Endothelial cell of umbilical vein (primary cell): Measurements from ENCODE around the gene AASDHPPT. TPM values are rescaled to one million over a fixed set of nuclear protein-coding genes. Genes with fewer than 3 reads are reported as not detected.

Experiments used
- BruUV-seq: library from RNA; stranded (reverse); fragments of 400-500 nt; replicated peaks from 2 replicates; lab custom pipeline; 2021; lab: Mats Ljungman, UMichigan
- CTCF ChIA-PET: fragments of 300-600, 350-600 bp; sonication (Branson Sonifier 250); formaldehyde crosslinking; loops from one replicate; lab custom pipeline; 2021; ENCODE audit warnings: antibody characterized with exemption, inconsistent platforms; lab: Charles Lee
- POLR2A ChIA-PET: fragments of 300-600, 350-600 bp; sonication (Branson Sonifier 250); formaldehyde crosslinking; loops from one replicate; lab custom pipeline; 2021; ENCODE audit warnings: antibody characterized with exemption, inconsistent platforms; lab: Charles Lee
- DNase-seq: peaks from one replicate; pipeline ENCODE4 v3.0.0-alpha.2; 2011; ENCODE audit warnings: low read depth, low spot score
- FAIRE-seq: peaks from 2 replicates; lab custom pipeline; 2011; peaks lifted over from hg19 to GRCh38; lab: Jason Lieb, UNC
- H2AFZ ChIP-seq: 2 replicates; pipeline ENCODE4 v1.6.0; 2012; ENCODE audit warnings: low read depth, low read length, control low read depth, inconsistent platforms
- H3K27ac ChIP-seq: 2 replicates; pipeline ENCODE4 v1.5.1; 2011; ENCODE audit warnings: low read depth, mild to moderate bottlenecking, control low read depth, low read length, moderate library complexity; ENCODE audit not compliant: insufficient read depth
- H3K27me3 ChIP-seq, 2 experiments: 2 replicates each; pipeline versions ENCODE4 v1.6.0 to v1.6.1; 2011; ENCODE audit warnings: low read length in 2 of 2, mixed read lengths in 1 of 2; ENCODE audit not compliant: control insufficient read depth in 2 of 2, insufficient read depth in 2 of 2
- H3K36me3 ChIP-seq, 2 experiments: 2 replicates in 1 of 2; 3 replicates in 1 of 2; pipeline ENCODE4 v1.5.1; 2011; ENCODE audit warnings: low read length in 2 of 2, mild to moderate bottlenecking in 1 of 2, moderate library complexity in 1 of 2; ENCODE audit not compliant: control insufficient read depth in 2 of 2, insufficient read depth in 2 of 2; ENCODE audit errors: extremely low read depth in 1 of 2
- H3K4me1 ChIP-seq: 3 replicates; pipeline ENCODE4 v1.5.1; 2011; ENCODE audit warnings: mild to moderate bottlenecking, low read length; ENCODE audit not compliant: control insufficient read depth, insufficient read depth; ENCODE audit errors: extremely low read depth
- H3K4me2 ChIP-seq: 2 replicates; pipeline ENCODE4 v1.6.1; 2011; ENCODE audit warnings: low read length, control low read depth, mixed read lengths; ENCODE audit not compliant: insufficient read depth
- H3K4me3 ChIP-seq, 3 experiments: fragments of 200-600 bp in 1 of 3; sonication (generic), shearing (Covaris generic) in 1 of 3; replicated peaks in 1 of 3; 2 replicates each; pipeline ENCODE4 v1.5.1; 2011 to 2016; ENCODE audit warnings: control low read depth in 3 of 3, low read length in 3 of 3, mild to moderate bottlenecking in 2 of 3, inconsistent platforms in 1 of 3, low read depth in 1 of 3, moderate library complexity in 1 of 3; ENCODE audit not compliant: insufficient read depth in 1 of 3
- H3K79me2 ChIP-seq: 2 replicates; pipeline ENCODE4 v1.6.0; 2012; ENCODE audit warnings: low read length, inconsistent platforms; ENCODE audit not compliant: control insufficient read depth, insufficient read depth
- H3K9ac ChIP-seq: replicated peaks from 2 replicates; pipeline ENCODE3; 2011; ENCODE audit warnings: low read length, control low read depth; ENCODE audit not compliant: insufficient read depth; ENCODE audit errors: extremely low read depth
- H3K9me1 ChIP-seq: replicated peaks from 3 replicates; pipeline ENCODE4 v1.6.0; 2011; ENCODE audit warnings: mild to moderate bottlenecking, low read length; ENCODE audit not compliant: control insufficient read depth, insufficient read depth; ENCODE audit errors: extremely low read depth
- H3K9me3 ChIP-seq: replicated peaks from 2 replicates; pipeline ENCODE4 v1.5.1; 2012; ENCODE audit warnings: low read length, inconsistent platforms; ENCODE audit not compliant: control insufficient read depth, insufficient read depth
- H4K20me1 ChIP-seq: replicated peaks from 2 replicates; pipeline ENCODE3; 2011; ENCODE audit warnings: mild to moderate bottlenecking, low read length; ENCODE audit not compliant: control insufficient read depth, insufficient read depth; ENCODE audit errors: extremely low read depth
- EZH2 ChIP-seq: IDR thresholded peaks from 2 replicates; pipeline ENCODE4 v1.6.1; 2012; ENCODE audit warnings: borderline replicate concordance, low read depth, mild to moderate bottlenecking, moderate library complexity, low read length, inconsistent platforms; ENCODE audit not compliant: severe bottlenecking
- FOS ChIP-seq: IDR thresholded peaks from 2 replicates; pipeline ENCODE4 v1.6.1; 2011; ENCODE audit warnings: mild to moderate bottlenecking, low read length, moderate library complexity, borderline replicate concordance; ENCODE audit not compliant: insufficient read depth
- JUN ChIP-seq: IDR thresholded peaks from 2 replicates; pipeline ENCODE4 v1.6.1; 2011; ENCODE audit warnings: borderline replicate concordance, low read depth; ENCODE audit not compliant: insufficient read length, insufficient read depth
- MYC ChIP-seq: IDR thresholded peaks from one replicate; pipeline ENCODE4 v1.6.1; 2011; ENCODE audit warnings: mild to moderate bottlenecking, low read depth, low read length
- POLR2A ChIP-seq: IDR thresholded peaks from 2 replicates; pipeline ENCODE4 v1.6.1; 2012; ENCODE audit warnings: low read depth, mild to moderate bottlenecking, control low read depth, low read length
- POLR2AphosphoS5 ChIP-seq: IDR thresholded peaks from 2 replicates; pipeline ENCODE4 v1.6.1; 2012; ENCODE audit warnings: low read depth, mild to moderate bottlenecking, control low read depth, low read length, moderate library complexity; ENCODE audit not compliant: insufficient read depth
- dilution Hi-C: fragments of 300-500 bp; cut with MboI; formaldehyde crosslinking; loops from one replicate; pipeline ENCODE4 v1.15.0; 2019; ENCODE audit warnings: low sequenced_read_pairs; ENCODE audit not compliant: extremely low pct_ligation_motif_present
- intact Hi-C: fragments of 100-400 bp; cut with micrococcal nuclease; formaldehyde crosslinking; loops from one replicate; pipeline ENCODE4 v1.10.0; 2022
- polyA plus RNA-seq, 4 experiments: library from polyadenylated mRNA; depleted of rRNA in 3 of 4; stranded (reverse) in 3 of 4; unstranded in 1 of 4; fragments of >200 nt; gene quantifications; 2 replicates each; pipeline versions ENCODE4 v1.2.1 to v1.2.3, GENCODE V29; 2011 to 2012; ENCODE audit warnings: missing spikeins in 1 of 4
- total RNA-seq: library from RNA; stranded (reverse); gene quantifications from 2 replicates; pipeline ENCODE4 v1.2.3, GENCODE V29; 2021
- TF ChIP-seq, protein P1 (sequence below): IDR thresholded peaks from 2 replicates; pipeline ENCODE4 v1.6.1; 2011; ENCODE audit not compliant: insufficient read depth, insufficient read length
- TF ChIP-seq, protein P2 (sequence below), 2 donors: IDR thresholded peaks; 1 replicate in 1 of 2; 2 replicates in 1 of 2; pipeline ENCODE4 v1.5.1; 2011; ENCODE audit warnings: low read length in 2 of 2, mild to moderate bottlenecking in 2 of 2, moderate library complexity in 2 of 2, control low read depth in 1 of 2, inconsistent platforms in 1 of 2, low read depth in 1 of 2; ENCODE audit not compliant: insufficient read depth in 1 of 2; ENCODE audit errors: extremely low read depth in 1 of 2

The AASDHPPT gene
- total and polyA plus RNA-seq, 2 donors (not counting 3 experiments of a cell fraction or from before 2014, with no cell fraction given), result 14.3 to 34.2 TPM

DNA sequence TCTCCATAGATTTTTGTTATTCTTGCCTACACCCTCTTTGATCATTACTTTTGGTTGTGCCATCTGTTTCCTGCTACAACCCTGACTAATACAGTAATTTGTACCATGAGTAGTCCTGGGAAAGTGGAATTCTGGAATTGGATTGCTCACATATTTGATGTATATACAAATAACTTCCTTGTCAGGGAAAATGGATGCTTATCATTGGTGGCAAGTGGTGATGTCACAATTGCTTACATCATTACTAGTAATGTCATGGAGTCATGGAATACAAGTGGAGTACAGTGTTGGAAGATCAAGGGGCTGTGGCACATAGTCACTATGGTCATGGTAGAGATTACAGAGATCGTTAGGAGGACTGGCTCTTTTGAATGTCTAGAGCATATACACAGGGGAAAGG is 24.4 kb downstream of the AASDHPPT start:
- Histone ChIP-seq H3K79me2 (no peaks in the 10 kb centered on the region), H3K4me2 (no peak overlapping the region), H3K9me3 (no peaks in the 10 kb centered on the region), H3K4me3 (no peak overlapping the region), H3K27me3 (no peaks in the 10 kb centered on the region), H3K9ac (no peak overlapping the region), H3K36me3 (peaks cover 0 to 6% of the 10 kb centered on the region in 2 experiments), H3K27ac (no peak overlapping the region), H3K9me1 (no peaks in the 10 kb centered on the region), H3K4me1 (no peaks in the 10 kb centered on the region), H2AFZ (no peak overlapping the region), H4K20me1 (no peaks in the 10 kb centered on the region)
- BruUV-seq, result no TSS peak
- FAIRE-seq (no peak), DNase-seq (peak; percentile 33)
- ChIA-PET POLR2A (no interaction called here), CTCF (no interaction called here)
- intact Hi-C loops (no loop called here), dilution Hi-C loops (no loop called here)
- TF ChIP-seq MYC (no peak), JUN (no peak), POLR2AphosphoS5 (no peak), EZH2 (no peak), FOS (no peak), POLR2A (no peak)
- TF ChIP-seq, protein P1, sequence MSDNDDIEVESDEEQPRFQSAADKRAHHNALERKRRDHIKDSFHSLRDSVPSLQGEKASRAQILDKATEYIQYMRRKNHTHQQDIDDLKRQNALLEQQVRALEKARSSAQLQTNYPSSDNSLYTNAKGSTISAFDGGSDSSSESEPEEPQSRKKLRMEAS, result no peak
- TF ChIP-seq, protein P2, sequence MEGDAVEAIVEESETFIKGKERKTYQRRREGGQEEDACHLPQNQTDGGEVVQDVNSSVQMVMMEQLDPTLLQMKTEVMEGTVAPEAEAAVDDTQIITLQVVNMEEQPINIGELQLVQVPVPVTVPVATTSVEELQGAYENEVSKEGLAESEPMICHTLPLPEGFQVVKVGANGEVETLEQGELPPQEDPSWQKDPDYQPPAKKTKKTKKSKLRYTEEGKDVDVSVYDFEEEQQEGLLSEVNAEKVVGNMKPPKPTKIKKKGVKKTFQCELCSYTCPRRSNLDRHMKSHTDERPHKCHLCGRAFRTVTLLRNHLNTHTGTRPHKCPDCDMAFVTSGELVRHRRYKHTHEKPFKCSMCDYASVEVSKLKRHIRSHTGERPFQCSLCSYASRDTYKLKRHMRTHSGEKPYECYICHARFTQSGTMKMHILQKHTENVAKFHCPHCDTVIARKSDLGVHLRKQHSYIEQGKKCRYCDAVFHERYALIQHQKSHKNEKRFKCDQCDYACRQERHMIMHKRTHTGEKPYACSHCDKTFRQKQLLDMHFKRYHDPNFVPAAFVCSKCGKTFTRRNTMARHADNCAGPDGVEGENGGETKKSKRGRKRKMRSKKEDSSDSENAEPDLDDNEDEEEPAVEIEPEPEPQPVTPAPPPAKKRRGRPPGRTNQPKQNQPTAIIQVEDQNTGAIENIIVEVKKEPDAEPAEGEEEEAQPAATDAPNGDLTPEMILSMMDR (IDR thresholded peaks at IDR 0.05; ENCODE audit: extremely low read depth in 1 of 2, insufficient read depth in 1 of 2, low read depth in 1 of 2, low read length in 2 of 2), result no peak
